AG04449 (cell line): ENCODE results near the gene TMEM116.
"Not testable (repeated sequence)": the region's sequence is repeated elsewhere in the genome, so short reads cannot be mapped to it uniquely, and the experiment has no call there.

ENCODE experiments used
- CTCF ChIA-PET: fragments of 350-600 bp; formaldehyde crosslinking; extraction: SDS; loops from one replicate; lab custom pipeline; 2021; ENCODE audit warnings: antibody characterized with exemption; lab: Yijun Ruan, JAX
- POLR2A ChIA-PET: fragments of 400-600, 350-600 bp; formaldehyde crosslinking; extraction: SDS; loops from one replicate; lab custom pipeline; 2020; ENCODE audit warnings: antibody characterized with exemption, inconsistent platforms; lab: Yijun Ruan, JAX
- DNase-seq: peaks from one replicate; pipeline ENCODE4 v3.0.0-alpha.2; 2010; ENCODE audit warnings: low read depth, low spot score
- H3K4me3 ChIP-seq: 2 replicates; pipeline ENCODE4 v1.5.1; 2011; ENCODE audit warnings: low read depth, mild to moderate bottlenecking, control low read depth, low read length
- CTCF ChIP-seq: IDR thresholded peaks from one replicate; pipeline ENCODE4 v1.5.1; 2011; ENCODE audit warnings: mild to moderate bottlenecking, moderate library complexity, low read length, control low read depth, inconsistent platforms; ENCODE audit not compliant: insufficient read depth; ENCODE audit errors: missing control alignments

The TMEM116 gene

GRCh38 chr12:111975161-111975931 lies 37.6 kb downstream of the TMEM116 start:
- no peak for DNase-seq

GRCh38 chr12:111971800-111972199 lies 41.2 kb downstream of the TMEM116 start:
- ChIA-PET CTCF (no interaction called here), POLR2A (no interaction called here)
- no peak for TF ChIP-seq CTCF
- no peak overlapping the region for H3K4me3 ChIP-seq
- DNase-seq = no peak

More at GRCh38 chr12:111975161-111975931, 37.6 kb downstream of the TMEM116 start:
- ChIA-PET POLR2A (no interaction called here), CTCF (no interaction called here)
- H3K4me3 ChIP-seq = no peak overlapping the region
- no peak for TF ChIP-seq CTCF

- ChIA-PET POLR2A (no interaction called here), CTCF (no interaction called here)
- no peak for DNase-seq
- TF ChIP-seq CTCF = no peak
- no peak overlapping the region for H3K4me3 ChIP-seq
Observed at GRCh38 chr12:111964935-111965334, 48.0 kb downstream of the TMEM116 start.

- CTCF ChIA-PET, H3K4me3 ChIP-seq, DNase-seq, POLR2A ChIA-PET: not testable (repeated sequence)
Observed at GRCh38 chr12:111959518-111959917, 53.4 kb downstream of the TMEM116 start.

GRCh38 chr12:111957224-111957623 lies 55.7 kb downstream of the TMEM116 start:
- POLR2A ChIA-PET, CTCF ChIA-PET, DNase-seq, H3K4me3 ChIP-seq: not testable (repeated sequence)

- POLR2A ChIA-PET = no interaction called here
- CTCF ChIA-PET = no interaction called here
- no peak for TF ChIP-seq CTCF
- no peak overlapping the region for H3K4me3 ChIP-seq
- no peak for DNase-seq
Observed at GRCh38 chr12:111954969-111955368, 58.0 kb downstream of the TMEM116 start.

GRCh38 chr12:111953455-111953854 lies 59.5 kb downstream of the TMEM116 start:
- no peak overlapping the region for H3K4me3 ChIP-seq
- no peak for DNase-seq
- TF ChIP-seq CTCF = no peak
- ChIA-PET CTCF (no interaction called here), POLR2A (no interaction called here)

GRCh38 chr12:111952084-111952787 lies 60.7 kb downstream of the TMEM116 start:
- H3K4me3 ChIP-seq, POLR2A ChIA-PET, DNase-seq, CTCF ChIA-PET: not testable (repeated sequence)

GRCh38 chr12:111950961-111951676 lies 61.8 kb downstream of the TMEM116 start:
- DNase-seq, H3K4me3 ChIP-seq, POLR2A ChIA-PET: not testable (repeated sequence)
- CTCF ChIA-PET = interaction anchor here (0.6 kb wide), 1 partner anchor 218 kb away, joined by 4 read pairs; no protein-coding TSS in a partner anchor
